ENCODE measurements around the gene PRICKLE3. TPM values are rescaled to one million over a fixed set of nuclear protein-coding genes. Genes with fewer than 3 reads are reported as not detected.
A peak's percentile ranks its signal among the peaks of the same experiment; 100 is the strongest.
"Not testable (repeated sequence)": the region's sequence is repeated elsewhere in the genome, so short reads cannot be mapped to it uniquely, and the experiment has no call there.

PRICKLE3 gene
- total RNA-seq, 4 donors from 2014 or later, result 14.2 to 17.6 (median 15.8) TPM

- TF ChIP-seq POLR2A (IDR thresholded peaks at IDR 0.05) (no peak), CTCF (IDR thresholded peaks at IDR 0.05) (no peak)
- no peaks in the 10 kb centered on the region for H3K36me3 ChIP-seq
- H3K9me3 ChIP-seq, result no peaks in the 10 kb centered on the region
- H3K27ac ChIP-seq, result no peak overlapping the region
- no peaks in the 10 kb centered on the region for H3K4me1 ChIP-seq
- no peak for DNase-seq
- H3K27me3 ChIP-seq, result no peaks in the 10 kb centered on the region
- no peak overlapping the region for H3K4me3 ChIP-seq
- intact Hi-C loops (cut with DNase I; ENCODE audit: low total_unique reads), result no loop called here
These were observed 38.9 kb downstream of the PRICKLE3 start for GRCh38 chrX:49147282-49147681.

- DNase-seq, result not testable (repeated sequence)
These were observed 43.0 kb downstream of the PRICKLE3 start for GRCh38 chrX:49143154-49143553.

GRCh38 chrX:49142264-49142663 lies 43.9 kb downstream of the PRICKLE3 start:
- H3K27ac ChIP-seq; H3K27me3 ChIP-seq; DNase-seq; H3K4me1 ChIP-seq; H3K4me3 ChIP-seq; H3K9me3 ChIP-seq; H3K36me3 ChIP-seq; intact Hi-C loops (cut with DNase I; ENCODE audit: low total_unique reads): not testable (repeated sequence)
- TF ChIP-seq CTCF (IDR thresholded peaks at IDR 0.05), result peak in 2 of 4 experiments; percentile 9 to 15

More at GRCh38 chrX:49143154-49143553, 43.0 kb downstream of the PRICKLE3 start:
- H3K4me1 ChIP-seq; intact Hi-C loops (cut with DNase I; ENCODE audit: low total_unique reads); H3K27ac ChIP-seq; H3K27me3 ChIP-seq; H3K4me3 ChIP-seq; H3K36me3 ChIP-seq; H3K9me3 ChIP-seq: not testable (repeated sequence)

- TF ChIP-seq POLR2A (IDR thresholded peaks at IDR 0.05), result no peak
- H3K27ac ChIP-seq, result no peak overlapping the region
- H3K4me3 ChIP-seq, result no peak overlapping the region
- no peaks in the 10 kb centered on the region for H3K9me3 ChIP-seq
- no peaks in the 10 kb centered on the region for H3K4me1 ChIP-seq
- DNase-seq, result no peak
- intact Hi-C loops (cut with DNase I; ENCODE audit: low total_unique reads), result no loop called here
- no peaks in the 10 kb centered on the region for H3K36me3 ChIP-seq
- H3K27me3 ChIP-seq, result no peaks in the 10 kb centered on the region
These were observed 46.5 kb downstream of the PRICKLE3 start for GRCh38 chrX:49139713-49140112.

- Histone ChIP-seq H3K36me3 (no peaks in the 10 kb centered on the region), H3K4me3 (no peak overlapping the region), H3K27ac (no peak overlapping the region), H3K4me1 (no peaks in the 10 kb centered on the region), H3K27me3 (no peaks in the 10 kb centered on the region), H3K9me3 (no peaks in the 10 kb centered on the region)
- no peak for DNase-seq
- intact Hi-C loops (cut with DNase I; ENCODE audit: low total_unique reads), result no loop called here
- TF ChIP-seq CTCF (IDR thresholded peaks at IDR 0.05) (no peak), POLR2A (IDR thresholded peaks at IDR 0.05) (no peak)
These were observed 48.7 kb downstream of the PRICKLE3 start for GRCh38 chrX:49137492-49137891.

GRCh38 chrX:49133759-49134158 lies 52.4 kb downstream of the PRICKLE3 start:
- Histone ChIP-seq H3K27me3 (no peaks in the 10 kb centered on the region), H3K9me3 (no peaks in the 10 kb centered on the region), H3K36me3 (no peaks in the 10 kb centered on the region), H3K4me3 (no peak overlapping the region), H3K4me1 (no peaks in the 10 kb centered on the region), H3K27ac (no peak overlapping the region)
- TF ChIP-seq POLR2A (IDR thresholded peaks at IDR 0.05) (no peak), CTCF (IDR thresholded peaks at IDR 0.05) (no peak)
- no peak for DNase-seq
- intact Hi-C loops (cut with DNase I; ENCODE audit: low total_unique reads), result no loop called here

GRCh38 chrX:49132275-49132674 lies 53.9 kb downstream of the PRICKLE3 start:
- H3K4me1 ChIP-seq; H3K36me3 ChIP-seq; H3K9me3 ChIP-seq; intact Hi-C loops (cut with DNase I; ENCODE audit: low total_unique reads); H3K27me3 ChIP-seq; H3K4me3 ChIP-seq; DNase-seq; H3K27ac ChIP-seq: not testable (repeated sequence)
